Stimulated activated CD4-positive, alpha-beta T cell treated with anti-CD3 and anti-CD28 coated beads, TNF-alpha, amount 100 ng/mL, for 48 hours (primary cell): ENCODE results near the gene ALKAL2.

ENCODE experiments used
- DNase-seq, 3 donors: peaks; one replicate each; pipeline ENCODE4 v3.0.0-alpha.2; 2020; ENCODE audit warnings: low read depth in 3 of 3

Gene ALKAL2

DNA sequence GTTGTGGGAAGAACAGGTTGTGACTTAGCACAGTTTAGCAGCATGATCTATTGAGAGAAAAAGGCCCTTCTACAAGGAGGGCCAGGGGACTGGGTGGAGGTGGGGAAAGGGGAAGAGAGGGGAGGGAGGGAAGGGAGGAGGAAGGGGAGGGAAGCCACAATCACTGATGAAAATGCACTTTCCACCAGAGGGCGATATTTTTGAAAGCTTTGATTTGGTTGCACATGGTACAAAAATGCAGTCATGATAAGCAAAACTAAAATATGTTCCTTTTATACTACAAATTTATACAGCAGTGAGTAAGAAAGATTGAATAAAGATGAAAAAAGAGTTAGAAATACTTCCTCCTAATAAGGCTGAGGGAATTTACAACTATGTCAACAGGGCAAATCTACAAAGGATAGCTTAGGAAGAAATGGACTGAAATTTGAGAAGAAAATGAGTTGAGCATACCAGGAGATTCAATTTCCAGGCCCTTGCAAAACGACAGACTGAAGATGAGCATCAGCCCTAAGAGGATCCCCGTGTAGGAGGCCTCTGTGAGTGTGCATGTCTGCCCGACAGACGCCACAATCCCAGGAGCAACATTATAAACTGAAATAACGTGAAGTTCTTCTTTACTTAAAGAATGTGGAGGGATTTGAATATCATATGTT is 41.3 kb downstream of the ALKAL2 start:
- DNase-seq: peak in 1 of 3 donors; percentile 8

DNA sequence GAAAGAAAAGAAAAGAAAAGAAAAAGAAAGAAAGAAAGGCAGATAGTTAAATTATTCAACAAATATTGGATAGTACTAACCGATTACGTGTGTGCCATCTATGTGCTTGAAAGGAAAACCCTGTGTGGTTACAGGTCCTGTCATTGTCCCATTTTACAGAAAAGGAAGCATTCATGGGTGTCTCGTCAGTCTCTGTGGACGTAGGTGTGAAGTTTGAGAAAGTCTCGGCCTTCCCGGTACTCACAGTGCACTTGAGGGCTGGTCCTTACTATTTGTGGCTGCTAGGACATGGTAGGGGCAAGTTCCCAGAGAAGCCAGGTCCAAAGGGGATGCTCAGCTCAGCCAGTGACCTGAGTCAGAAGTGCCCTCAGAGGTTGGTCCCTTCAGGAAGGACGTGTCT is 43.3 kb downstream of the ALKAL2 start:
- DNase-seq: no peak

DNA sequence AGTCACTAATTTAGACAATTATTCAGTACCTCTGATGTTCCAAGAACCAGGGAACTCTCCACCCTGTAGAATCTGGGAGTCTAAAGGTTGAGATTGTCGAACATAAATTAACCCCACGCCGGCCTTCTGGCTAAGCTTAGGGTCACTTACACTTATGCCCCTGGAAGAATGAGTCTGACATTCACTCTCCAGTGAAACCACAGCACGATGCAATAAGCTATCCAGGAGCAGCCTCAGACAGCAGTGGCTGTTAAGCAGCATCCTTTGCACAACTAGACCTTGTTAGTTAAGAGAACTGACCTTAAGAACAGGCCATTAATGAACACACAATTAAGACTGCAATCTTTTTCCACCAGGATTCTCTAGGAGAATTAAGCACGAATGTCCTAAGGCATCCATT is 49.0 kb downstream of the ALKAL2 start:
- DNase-seq: no peak

DNA sequence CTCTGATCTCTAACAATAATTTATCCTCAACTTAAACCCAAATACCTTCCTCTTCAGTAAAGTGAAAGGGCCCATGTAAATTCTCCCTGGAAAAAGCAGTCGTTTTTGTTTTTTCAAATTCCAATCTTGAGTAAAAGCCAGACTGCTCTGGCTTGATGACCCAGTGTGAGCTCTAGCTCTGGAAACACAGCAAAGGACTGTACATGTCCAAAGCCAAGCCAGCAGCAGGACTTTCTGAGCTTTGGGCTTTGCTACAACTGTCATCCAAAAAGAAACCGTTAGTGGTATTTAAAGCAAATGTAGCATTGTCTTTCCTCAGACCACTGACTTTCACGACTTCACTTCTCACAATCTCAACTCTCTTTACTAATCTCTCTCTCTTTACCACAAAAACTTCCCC is 49.5 kb downstream of the ALKAL2 start:
- no peak for DNase-seq

DNA sequence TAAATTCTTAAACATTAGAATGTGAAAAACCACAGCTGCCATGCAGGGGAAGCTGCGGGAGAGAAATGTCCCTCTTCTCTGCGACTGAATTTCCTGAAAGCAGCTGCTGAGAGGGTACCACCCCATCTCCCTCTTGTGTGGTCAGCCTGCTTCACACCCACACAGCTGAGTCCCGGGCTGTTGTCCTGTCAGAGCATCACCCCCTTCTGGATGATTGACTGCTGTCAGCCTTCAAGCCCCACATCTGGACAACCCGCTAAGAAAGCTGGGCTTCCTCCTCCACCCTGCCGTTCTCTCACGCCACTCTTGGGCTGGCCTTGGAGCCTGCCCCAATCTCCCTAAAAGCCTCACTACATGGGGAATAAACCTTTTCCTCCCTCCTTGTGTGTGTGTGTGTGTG is 50.0 kb downstream of the ALKAL2 start:
- DNase-seq: no peak

DNA sequence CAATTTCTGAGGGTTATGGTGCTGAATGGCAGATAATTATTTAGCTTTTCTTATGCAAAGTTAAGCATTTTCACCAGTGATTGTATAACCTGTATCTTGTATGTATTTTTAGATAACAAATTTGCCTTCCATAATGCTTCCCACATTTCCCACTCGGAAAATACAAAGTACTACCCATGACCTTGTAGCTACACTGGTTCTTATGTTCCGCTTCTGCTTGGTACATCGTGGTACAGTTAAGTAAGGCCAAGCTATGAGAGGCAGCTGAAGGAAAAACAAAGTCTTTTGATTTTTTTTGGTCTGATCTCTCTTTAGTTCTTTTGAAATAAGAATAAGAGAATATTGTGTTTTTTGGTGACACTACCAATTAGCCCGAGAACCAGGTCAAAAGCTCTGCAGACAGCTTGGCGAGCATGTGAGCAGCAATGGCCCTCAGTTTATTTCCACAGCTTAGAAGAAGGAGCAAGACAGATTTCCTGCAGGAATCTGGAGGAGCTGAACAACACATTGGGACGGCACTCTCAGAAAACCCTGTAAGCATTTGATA is 50.8 kb downstream of the ALKAL2 start:
- no peak for DNase-seq

DNA sequence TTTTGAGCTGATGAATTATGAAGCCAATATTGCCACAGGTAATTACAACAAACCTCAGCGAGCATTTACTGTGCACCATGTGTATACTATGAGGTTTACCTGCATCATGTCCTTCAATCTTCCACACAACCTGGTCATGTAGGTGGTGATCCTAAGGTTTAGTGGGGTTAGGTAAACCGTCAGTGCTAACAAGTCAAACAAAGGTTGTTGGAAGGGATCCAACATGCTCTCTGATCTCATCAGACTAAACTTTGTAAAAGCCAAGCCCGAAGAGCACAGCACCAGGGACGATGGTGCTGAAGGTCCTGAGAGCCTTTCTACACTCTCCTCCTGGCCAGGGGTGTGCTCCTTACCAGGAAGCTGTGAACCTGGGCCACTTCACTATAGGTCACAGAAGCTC is 53.5 kb downstream of the ALKAL2 start:
- DNase-seq: no peak

DNA sequence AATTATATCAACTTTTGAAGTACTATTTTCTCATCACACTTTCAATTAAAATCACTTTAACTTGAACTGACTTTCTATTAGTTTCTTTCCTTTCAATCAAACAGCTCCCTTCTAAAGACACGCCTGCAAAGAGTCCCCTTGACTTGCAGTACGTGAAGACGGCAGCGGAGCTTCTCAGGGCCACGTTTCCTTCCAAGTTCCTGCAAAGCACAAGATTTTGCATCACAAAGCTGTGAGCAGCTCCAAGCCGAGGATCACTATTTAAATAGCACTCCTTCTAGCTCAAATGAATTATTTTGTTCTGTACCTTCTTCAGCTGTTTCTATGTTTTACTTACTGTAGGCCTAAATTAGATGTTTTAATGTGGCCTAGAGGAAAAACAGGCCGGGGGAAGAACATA is 54.9 kb downstream of the ALKAL2 start:
- DNase-seq: no peak

DNA sequence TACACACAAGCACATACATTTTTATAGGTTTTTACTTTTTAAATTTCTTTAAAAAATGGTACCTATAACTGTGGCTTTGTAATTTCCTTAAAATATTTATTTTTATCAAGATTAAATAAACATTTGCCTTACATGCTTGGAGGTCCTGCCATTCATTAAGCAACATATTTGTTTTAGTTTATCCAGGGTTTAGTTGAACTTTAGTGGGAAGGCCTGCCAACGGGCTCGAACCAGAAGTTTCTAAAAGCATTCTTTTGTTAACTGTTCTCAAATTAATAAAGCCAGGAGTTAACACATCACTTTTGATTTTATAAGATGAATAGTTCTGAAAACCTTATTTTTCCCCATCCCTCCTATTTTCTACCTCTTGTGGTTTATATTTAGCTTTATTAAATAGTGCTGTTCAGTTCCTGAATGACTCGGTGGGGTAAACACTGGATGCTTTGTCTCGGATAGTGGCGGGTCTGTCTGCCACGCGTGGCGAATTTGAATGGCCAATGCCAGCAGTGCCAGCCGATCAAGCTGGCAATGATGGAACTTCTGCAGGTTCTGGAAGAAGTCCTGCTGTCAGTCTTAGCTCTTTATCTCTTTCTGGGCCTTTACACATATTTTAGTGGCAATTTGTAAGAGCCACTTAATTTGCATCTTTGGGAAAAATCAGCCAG is 56.2 kb downstream of the ALKAL2 start:
- DNase-seq: no peak
